ENCODE data around the gene ANGPTL2.
A peak's percentile ranks its signal among the peaks of the same experiment; 100 is the strongest.

Gene ANGPTL2

DNA sequence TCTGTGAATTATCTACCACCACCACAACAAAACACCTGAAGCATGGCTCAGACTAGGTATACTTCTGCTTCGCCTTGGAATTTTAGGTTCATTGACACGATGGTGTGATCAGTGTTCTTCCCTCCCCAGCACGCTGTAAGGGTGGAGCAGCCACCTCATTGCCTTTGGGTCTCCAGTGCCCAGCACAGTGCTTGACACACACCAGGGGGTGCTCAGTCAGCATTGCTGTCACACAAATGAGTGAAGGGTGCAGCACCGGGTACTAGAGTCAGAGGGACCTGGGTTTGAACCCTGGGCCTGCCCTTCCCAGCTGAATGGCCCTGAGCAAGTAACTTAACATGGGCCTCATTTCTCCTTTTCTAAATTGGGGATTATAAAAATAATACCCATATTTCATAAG is 9.9 kb upstream of the ANGPTL2 start:
- H3K4me1 ChIP-seq (ENCODE audit: insufficient read depth, low read length), result peaks cover 21% of the 10 kb centered on the region
- no peaks in the 10 kb centered on the region for H3K9me3 ChIP-seq (ENCODE audit: insufficient read depth, low read depth, low read length)
- no peaks in the 10 kb centered on the region for H3K36me3 ChIP-seq (ENCODE audit: insufficient read depth, low read depth, low read length)
- no peaks in the 10 kb centered on the region for H3K27me3 ChIP-seq (ENCODE audit: insufficient read depth, low read length)
- no peak overlapping the region for H3K9ac ChIP-seq (ENCODE audit: low read depth, low read length)
- no peak overlapping the region for H3K4me3 ChIP-seq (ENCODE audit: low read length)
- no peak overlapping the region for H3K27ac ChIP-seq (ENCODE audit: low read length)

DNA sequence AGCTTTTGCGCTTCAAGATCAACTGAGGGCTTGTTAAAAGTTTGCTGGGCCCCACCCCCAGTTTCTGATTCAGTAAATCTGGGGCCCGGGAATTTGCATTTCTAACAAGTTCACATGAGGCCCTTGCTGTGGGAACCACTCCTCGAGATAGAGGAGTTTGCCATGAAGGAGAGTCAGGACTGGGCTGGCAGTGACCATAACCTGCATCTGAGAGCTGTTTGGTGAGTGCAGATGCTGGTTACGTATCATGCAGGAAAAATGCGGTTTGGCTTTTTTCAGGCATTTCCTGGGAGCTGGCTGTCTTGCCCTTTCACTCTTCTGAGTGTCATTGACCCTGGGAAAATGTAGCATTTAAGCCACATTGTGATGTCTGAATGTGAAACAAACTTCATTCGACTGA is 9.4 kb upstream of the ANGPTL2 start:
- no peaks in the 10 kb centered on the region for H3K36me3 ChIP-seq (ENCODE audit: insufficient read depth, low read depth, low read length)
- H3K4me3 ChIP-seq (ENCODE audit: low read length), result no peak overlapping the region
- no peaks in the 10 kb centered on the region for H3K27me3 ChIP-seq (ENCODE audit: insufficient read depth, low read length)
- H3K9me3 ChIP-seq (ENCODE audit: insufficient read depth, low read depth, low read length), result no peaks in the 10 kb centered on the region
- no peak overlapping the region for H3K9ac ChIP-seq (ENCODE audit: low read depth, low read length)
- H3K4me1 ChIP-seq (ENCODE audit: insufficient read depth, low read length), result peaks cover 21% of the 10 kb centered on the region
- H3K27ac ChIP-seq (ENCODE audit: low read length), result no peak overlapping the region

DNA sequence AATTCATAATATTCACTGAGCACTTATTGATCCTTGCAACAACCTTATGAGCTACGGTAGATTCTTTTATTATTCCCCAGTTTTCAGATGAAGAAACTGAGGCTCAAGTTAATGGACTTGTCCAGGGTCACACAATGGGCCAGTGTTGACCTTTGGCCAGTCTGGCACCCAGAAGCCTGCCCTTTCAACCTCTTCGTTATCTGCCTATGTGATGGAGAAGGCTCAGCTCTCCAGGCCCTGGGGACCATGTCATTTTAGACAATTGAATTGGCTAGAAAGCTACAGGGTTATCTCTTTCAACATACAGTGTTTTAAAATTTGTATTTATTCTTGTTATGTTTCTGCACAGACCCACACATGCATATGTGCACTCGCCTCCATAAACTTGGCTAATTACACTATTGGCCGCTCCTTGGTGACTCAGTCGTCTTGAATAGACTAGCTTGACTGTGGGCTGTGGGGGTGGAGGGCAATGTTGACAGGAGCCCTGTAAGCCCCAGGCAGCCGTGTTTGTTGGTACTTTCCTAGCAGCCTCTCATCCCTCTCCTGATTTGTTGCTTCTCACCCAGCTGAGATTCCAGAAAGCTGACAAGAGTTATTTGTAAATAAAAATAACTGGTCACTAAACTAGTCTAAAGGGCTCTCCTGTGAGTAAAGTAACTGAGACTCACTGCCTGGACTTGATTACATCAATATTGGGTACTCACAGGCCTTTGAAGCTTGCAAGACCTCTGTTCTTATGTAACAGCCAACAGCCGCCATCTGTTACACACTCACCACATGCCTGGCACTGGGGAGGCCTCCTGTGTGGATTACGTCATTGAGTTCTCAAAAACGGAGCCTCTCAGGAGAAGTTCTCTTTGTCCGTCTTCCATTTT is 8.5 kb upstream of the ANGPTL2 start:
- H3K36me3 ChIP-seq (ENCODE audit: insufficient read depth, low read depth, low read length), result no peaks in the 10 kb centered on the region
- no peaks in the 10 kb centered on the region for H3K27me3 ChIP-seq (ENCODE audit: insufficient read depth, low read length)
- 0 out of 2 replicates have a peak overlapping the region, but pooled peaks have one; percentile 8 for H3K9ac ChIP-seq (ENCODE audit: low read depth, low read length)
- H3K9me3 ChIP-seq (ENCODE audit: insufficient read depth, low read depth, low read length), result no peaks in the 10 kb centered on the region
- H3K4me1 ChIP-seq (ENCODE audit: insufficient read depth, low read length), result peaks cover 21% of the 10 kb centered on the region
- H3K4me3 ChIP-seq (ENCODE audit: low read length), result no peak overlapping the region
- H3K27ac ChIP-seq (ENCODE audit: low read length), result no peak overlapping the region

DNA sequence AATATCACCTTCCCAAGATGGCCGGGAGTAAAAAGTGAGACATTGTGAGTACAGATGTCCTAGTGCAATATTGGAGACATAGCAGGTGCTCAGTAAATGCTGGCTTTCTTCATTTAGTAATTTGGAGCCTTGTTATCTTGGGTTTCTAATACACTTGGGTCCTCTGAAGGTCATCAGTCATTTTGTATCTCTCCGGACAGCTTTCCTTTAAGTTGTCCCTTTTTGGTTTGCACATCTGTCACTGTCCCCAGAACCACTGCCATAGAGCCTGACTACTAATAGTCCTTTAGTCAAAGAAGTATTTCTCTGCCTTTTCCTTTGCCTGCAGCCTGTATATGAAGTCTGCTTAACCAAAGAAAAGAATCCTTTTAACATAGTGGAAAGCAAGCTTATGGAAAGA is 7.8 kb upstream of the ANGPTL2 start:
- H3K9ac ChIP-seq (ENCODE audit: low read depth, low read length), result no peak overlapping the region

DNA sequence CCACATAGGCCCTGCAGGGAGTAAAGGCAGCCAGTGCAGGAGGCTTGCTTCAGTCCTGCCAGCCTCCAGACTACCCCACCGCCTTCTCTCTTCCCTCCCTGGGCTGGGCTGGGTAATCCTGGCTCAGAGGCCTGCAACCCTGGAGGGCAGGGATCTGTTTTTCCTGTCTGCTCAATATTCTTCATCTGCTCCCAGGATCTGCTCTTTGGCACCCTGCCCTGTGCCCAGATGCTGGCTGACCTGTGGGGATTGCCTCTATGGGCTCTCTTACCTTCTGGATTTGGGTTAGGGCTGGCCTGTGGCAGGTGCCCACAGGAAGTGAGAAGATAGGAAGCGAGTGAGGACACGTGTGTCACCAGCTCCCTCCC is 7.3 kb upstream of the ANGPTL2 start:
- Histone ChIP-seq H3K9me3 (ENCODE audit: insufficient read depth, low read depth, low read length) (no peaks in the 10 kb centered on the region), H3K9ac (ENCODE audit: low read depth, low read length) (no peak overlapping the region), H3K27me3 (ENCODE audit: insufficient read depth, low read length) (no peaks in the 10 kb centered on the region), H3K27ac (ENCODE audit: low read length) (no peak overlapping the region), H3K36me3 (ENCODE audit: insufficient read depth, low read depth, low read length) (no peaks in the 10 kb centered on the region), H3K4me3 (ENCODE audit: low read length) (no peak overlapping the region), H3K4me1 (ENCODE audit: insufficient read depth, low read length) (peaks cover 21% of the 10 kb centered on the region)

More for the DNA sequence above, 7.8 kb upstream of the ANGPTL2 start:
- Histone ChIP-seq H3K27me3 (ENCODE audit: insufficient read depth, low read length) (no peaks in the 10 kb centered on the region), H3K27ac (ENCODE audit: low read length) (no peak overlapping the region), H3K36me3 (ENCODE audit: insufficient read depth, low read depth, low read length) (no peaks in the 10 kb centered on the region), H3K4me1 (ENCODE audit: insufficient read depth, low read length) (peaks cover 21% of the 10 kb centered on the region), H3K9me3 (ENCODE audit: insufficient read depth, low read depth, low read length) (no peaks in the 10 kb centered on the region), H3K4me3 (ENCODE audit: low read length) (no peak overlapping the region)

DNA sequence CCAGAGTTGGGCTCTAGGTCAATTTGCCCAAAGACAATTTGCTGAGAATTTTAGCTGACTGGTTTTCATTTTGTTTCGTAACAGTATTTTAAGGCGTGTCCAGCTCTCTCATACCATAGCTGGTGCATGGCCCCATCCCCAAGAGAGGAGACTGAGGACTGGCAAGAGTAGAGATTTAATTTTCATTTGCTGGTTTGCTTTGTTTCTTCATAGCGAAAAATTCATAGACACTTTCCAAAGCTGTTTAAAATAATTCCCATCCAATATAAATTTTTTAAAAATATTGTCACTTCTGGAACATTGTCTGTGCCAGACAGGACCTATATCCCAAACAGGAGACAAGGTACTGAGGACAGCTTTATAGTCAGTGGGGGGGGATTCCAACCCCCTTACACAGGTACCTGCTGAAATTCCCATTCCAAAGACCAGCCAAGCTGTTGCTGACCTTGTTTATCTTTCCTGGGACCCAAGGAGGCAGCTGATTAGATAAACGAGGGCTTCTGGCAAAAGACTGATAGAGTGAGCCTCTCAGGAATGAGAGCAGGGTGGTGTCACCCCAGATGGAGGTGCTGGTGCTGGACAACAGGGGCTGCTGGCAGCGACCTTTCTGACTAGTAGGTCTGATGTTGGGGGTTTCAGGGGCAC is 6.8 kb upstream of the ANGPTL2 start:
- Histone ChIP-seq H3K4me3 (ENCODE audit: low read length) (no peak overlapping the region), H3K36me3 (ENCODE audit: insufficient read depth, low read depth, low read length) (no peaks in the 10 kb centered on the region), H3K27ac (ENCODE audit: low read length) (no peak overlapping the region), H3K9ac (ENCODE audit: low read depth, low read length) (no peak overlapping the region), H3K27me3 (ENCODE audit: insufficient read depth, low read length) (no peaks in the 10 kb centered on the region), H3K4me1 (ENCODE audit: insufficient read depth, low read length) (peaks cover 21% of the 10 kb centered on the region), H3K9me3 (ENCODE audit: insufficient read depth, low read depth, low read length) (no peaks in the 10 kb centered on the region)

DNA sequence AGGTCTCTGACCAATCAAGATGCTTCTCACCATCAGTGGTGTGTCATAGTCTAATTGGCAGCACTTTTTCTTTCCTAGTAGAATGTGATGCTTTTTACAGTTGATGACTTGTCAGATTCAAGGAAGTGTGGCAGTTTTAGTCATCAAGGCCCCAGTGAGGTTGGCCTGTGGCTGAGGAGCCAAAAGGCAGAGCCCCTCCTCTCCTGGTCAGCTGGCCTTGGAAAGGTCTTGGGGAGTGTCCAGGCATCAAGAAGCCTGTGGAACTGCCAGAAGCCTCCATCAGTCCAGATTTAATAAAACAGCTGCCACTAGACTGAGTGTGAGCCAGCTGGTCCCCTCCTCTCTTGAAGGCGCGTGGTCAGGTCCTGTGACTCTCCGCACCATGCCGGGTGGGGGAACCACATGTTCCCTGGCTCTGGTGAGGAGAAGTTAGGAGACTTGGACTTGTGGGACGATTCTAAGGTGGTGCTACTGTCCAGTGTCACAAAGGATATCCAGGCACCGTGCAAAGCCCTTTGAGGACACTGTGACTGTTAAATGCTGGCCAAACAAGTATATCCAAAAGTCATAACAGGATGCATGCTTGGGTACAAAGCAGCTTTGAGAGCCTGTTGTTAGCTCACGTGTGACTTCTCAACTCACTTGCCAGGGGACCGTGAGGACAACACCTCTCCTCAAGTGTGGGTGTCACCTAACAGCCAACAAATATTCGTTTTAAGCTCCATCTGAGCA is 6.1 kb upstream of the ANGPTL2 start:
- Histone ChIP-seq H3K4me3 (ENCODE audit: low read length) (no peak overlapping the region), H3K27me3 (ENCODE audit: insufficient read depth, low read length) (no peaks in the 10 kb centered on the region), H3K27ac (ENCODE audit: low read length) (no peak overlapping the region), H3K9me3 (ENCODE audit: insufficient read depth, low read depth, low read length) (no peaks in the 10 kb centered on the region), H3K36me3 (ENCODE audit: insufficient read depth, low read depth, low read length) (no peaks in the 10 kb centered on the region), H3K9ac (ENCODE audit: low read depth, low read length) (no peak overlapping the region), H3K4me1 (ENCODE audit: insufficient read depth, low read length) (peaks cover 20% of the 10 kb centered on the region)

DNA sequence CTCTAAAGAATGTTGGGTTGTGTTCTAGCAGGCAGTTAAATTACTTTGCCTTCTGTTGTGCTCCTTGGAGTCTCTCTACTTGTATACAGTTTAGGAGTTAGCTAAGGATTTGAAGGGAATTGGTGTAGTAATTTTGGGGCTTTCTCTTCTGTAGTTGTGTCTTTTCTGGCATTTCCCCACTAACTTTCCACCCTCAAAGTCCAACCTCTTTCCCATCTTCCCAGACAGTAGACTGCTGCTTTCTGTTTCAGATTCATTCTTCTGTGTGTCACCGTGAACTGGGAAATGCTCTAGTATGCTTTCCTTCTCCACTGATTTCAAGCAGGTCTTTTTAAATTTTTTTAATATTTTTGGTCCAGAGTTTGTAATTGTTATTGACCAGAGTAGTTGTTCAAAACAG is 4.5 kb upstream of the ANGPTL2 start:
- Histone ChIP-seq H3K9ac (ENCODE audit: low read depth, low read length) (no peak overlapping the region), H3K4me3 (ENCODE audit: low read length) (no peak overlapping the region), H3K4me1 (ENCODE audit: insufficient read depth, low read length) (peaks cover 13% of the 10 kb centered on the region)

DNA sequence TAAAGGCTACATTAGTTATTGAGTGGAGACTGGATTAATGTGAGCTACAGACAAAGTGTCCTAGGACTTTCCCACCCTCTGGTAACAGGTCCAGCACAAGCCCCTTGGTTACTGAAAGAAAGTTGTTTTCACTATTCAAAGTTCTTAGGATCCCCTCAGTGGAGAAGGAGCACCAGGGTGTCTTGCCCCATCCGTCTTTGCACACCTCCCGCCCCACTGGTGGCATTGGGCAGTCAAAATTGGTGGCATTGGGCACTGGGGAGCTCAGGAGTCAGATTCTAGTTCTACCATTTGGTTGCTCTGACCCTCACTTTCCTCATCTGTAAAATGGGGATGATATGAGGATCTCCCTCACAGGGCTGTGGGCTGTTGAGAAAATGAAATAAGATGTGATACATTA is 2.4 kb upstream of the ANGPTL2 start:
- Histone ChIP-seq H3K4me1 (ENCODE audit: insufficient read depth, low read length) (peaks cover 8% of the 10 kb centered on the region), H3K27ac (ENCODE audit: low read length) (no peak overlapping the region), H3K9me3 (ENCODE audit: insufficient read depth, low read depth, low read length) (no peaks in the 10 kb centered on the region), H3K27me3 (ENCODE audit: insufficient read depth, low read length) (peaks cover 17% of the 10 kb centered on the region; the same call in 1 of the 2 replicates), H3K9ac (ENCODE audit: low read depth, low read length) (no peak overlapping the region), H3K4me3 (ENCODE audit: low read length) (no peak overlapping the region), H3K36me3 (ENCODE audit: insufficient read depth, low read depth, low read length) (no peaks in the 10 kb centered on the region)

More for the DNA sequence above, 4.5 kb upstream of the ANGPTL2 start:
- Histone ChIP-seq H3K27me3 (ENCODE audit: insufficient read depth, low read length) (peaks cover 6% of the 10 kb centered on the region; the same call in 1 of the 2 replicates), H3K36me3 (ENCODE audit: insufficient read depth, low read depth, low read length) (no peaks in the 10 kb centered on the region), H3K27ac (ENCODE audit: low read length) (no peak overlapping the region), H3K9me3 (ENCODE audit: insufficient read depth, low read depth, low read length) (no peaks in the 10 kb centered on the region)

DNA sequence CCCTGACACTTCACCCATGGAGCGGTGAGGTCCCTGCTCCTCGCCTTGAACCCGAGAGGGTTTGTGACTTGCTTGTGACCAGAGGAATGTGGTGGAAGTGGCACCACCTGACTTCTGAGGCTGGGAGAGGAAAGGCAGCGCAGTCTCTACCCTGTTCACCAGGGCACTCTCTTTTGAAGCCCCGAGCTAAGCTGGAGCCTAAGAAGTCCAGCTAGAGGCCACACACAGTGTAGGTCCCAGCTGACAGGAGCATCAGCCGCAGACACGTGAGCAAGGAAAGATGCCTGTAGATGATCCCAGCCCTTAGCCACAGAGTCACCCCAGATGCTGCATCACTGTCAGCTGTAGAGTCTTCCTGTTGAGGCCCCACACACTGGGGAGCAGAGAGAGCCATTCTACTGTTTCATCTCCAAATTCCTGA is 1.7 kb upstream of the ANGPTL2 start:
- Histone ChIP-seq H3K27ac (ENCODE audit: low read length) (no peak overlapping the region), H3K4me3 (ENCODE audit: low read length) (no peak overlapping the region), H3K9me3 (ENCODE audit: insufficient read depth, low read depth, low read length) (no peaks in the 10 kb centered on the region), H3K36me3 (ENCODE audit: insufficient read depth, low read depth, low read length) (0 out of 2 replicates have a peak, but pooled peaks cover 7% of the 10 kb centered on the region), H3K4me1 (ENCODE audit: insufficient read depth, low read length) (peaks cover 8% of the 10 kb centered on the region), H3K27me3 (ENCODE audit: insufficient read depth, low read length) (peaks cover 17% of the 10 kb centered on the region; the same call in 1 of the 2 replicates), H3K9ac (ENCODE audit: low read depth, low read length) (no peak overlapping the region)

DNA sequence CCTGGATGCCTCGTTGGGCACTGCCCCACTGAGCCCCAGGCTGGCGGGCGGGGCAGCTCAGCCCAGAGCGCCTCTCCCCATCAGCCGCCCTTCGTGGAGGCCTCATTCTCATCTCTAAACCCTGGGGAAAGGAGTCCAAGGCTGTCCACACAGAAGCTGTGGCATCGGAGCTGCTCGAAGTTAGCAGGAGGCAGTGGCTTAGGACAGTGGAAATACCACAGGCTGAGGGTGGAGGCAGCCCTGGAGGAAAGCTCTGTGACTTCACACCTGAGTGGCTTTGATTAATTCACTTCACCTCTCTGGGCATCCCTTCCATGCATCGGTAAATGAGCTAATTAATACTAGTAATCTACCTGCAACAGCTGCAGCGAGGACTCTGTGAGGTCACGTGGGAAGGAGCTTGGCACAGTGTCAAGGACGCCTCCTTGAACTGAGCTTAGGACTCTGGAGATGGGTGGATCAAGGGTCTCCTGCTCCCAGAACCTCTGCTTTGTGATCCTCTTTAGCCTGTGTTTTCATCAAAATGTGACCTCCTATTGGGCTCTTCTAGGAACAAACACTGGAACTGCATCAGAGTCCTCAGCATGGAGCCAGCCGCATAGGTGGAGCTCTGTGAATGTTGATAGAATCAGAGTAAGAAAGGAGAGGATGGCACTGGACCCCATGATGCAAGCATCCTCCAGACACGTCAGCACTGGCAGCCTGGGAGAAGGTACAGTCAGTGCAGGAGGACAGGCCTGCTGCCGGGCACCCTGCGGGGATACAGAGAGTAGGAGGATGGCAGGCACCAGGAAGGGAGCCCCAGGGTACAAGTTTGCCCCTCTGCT is 842 bp upstream of the ANGPTL2 start:
- Histone ChIP-seq H3K36me3 (ENCODE audit: insufficient read depth, low read depth, low read length) (0 out of 2 replicates have a peak, but pooled peaks cover 10% of the 10 kb centered on the region), H3K27ac (ENCODE audit: low read length) (peak overlapping the region; percentile 5), H3K9me3 (ENCODE audit: insufficient read depth, low read depth, low read length) (no peaks in the 10 kb centered on the region), H3K9ac (ENCODE audit: low read depth, low read length) (peak overlapping the region; percentile 82; the same call in 1 of the 2 replicates), H3K27me3 (ENCODE audit: insufficient read depth, low read length) (peaks cover 17% of the 10 kb centered on the region; the same call in 1 of the 2 replicates), H3K4me3 (ENCODE audit: low read length) (peak overlapping the region; percentile 86), H3K4me1 (ENCODE audit: insufficient read depth, low read length) (peaks cover 10% of the 10 kb centered on the region)
